ENCODE results near the gene SOX3.

GRCh38 chrX:140510306-140510676, 5.4 kb upstream of the SOX3 start:
- TF ChIP-seq POLR2A (IDR thresholded peaks at IDR 0.05; ENCODE audit: low read depth) (no peak), CTCF (IDR thresholded peaks at IDR 0.05) (no peak)

All from esophagus muscularis mucosa (tissue), 3 donors.